Ramos (cell line): ENCODE measurements around the gene SMIM10L1.

Experiments used
- in situ Hi-C: fragments of 300-500 bp; cut with MboI; formaldehyde crosslinking; loops from one replicate; pipeline ENCODE4 v1.14.3; 2022; ENCODE audit warnings: low sequenced_read_pairs; ENCODE audit not compliant: unreplicated experiment

The SMIM10L1 gene

GRCh38 chr12:11171145-11171968 lies at the start of gene SMIM10L1:
Gene SMIM10L1 (plus strand): TSS chr12:11171194. CDS start chr12:11171357, 163 bp downstream.
- in situ Hi-C loops, result no loop called here

GRCh38 chr12:11130382-11130781 lies 40.6 kb upstream of the SMIM10L1 start:
- in situ Hi-C loops, result no loop called here

GRCh38 chr12:11130999-11131398 lies 40.0 kb upstream of the SMIM10L1 start:
- in situ Hi-C loops, result no loop called here

GRCh38 chr12:11133162-11133561 lies 37.8 kb upstream of the SMIM10L1 start:
- in situ Hi-C loops, result no loop called here

- in situ Hi-C loops, result no loop called here
These were observed 37.2 kb upstream of the SMIM10L1 start for GRCh38 chr12:11133816-11134215.

- in situ Hi-C loops, result no loop called here
These were observed 36.7 kb upstream of the SMIM10L1 start, which contains the start of gene TAS2R30 for GRCh38 chr12:11134305-11134704. Gene TAS2R30 (minus strand): TSS chr12:11134644. CDS start chr12:11134244, 400 bp downstream.

- in situ Hi-C loops, result no loop called here
These were observed 34.9 kb upstream of the SMIM10L1 start for GRCh38 chr12:11136075-11136474.

- in situ Hi-C loops, result no loop called here
These were observed 27.6 kb upstream of the SMIM10L1 start for GRCh38 chr12:11143352-11143751.

- in situ Hi-C loops, result no loop called here
These were observed 26.7 kb upstream of the SMIM10L1 start for GRCh38 chr12:11144297-11144696.

- in situ Hi-C loops, result no loop called here
These were observed 23.6 kb upstream of the SMIM10L1 start for GRCh38 chr12:11147420-11147819.

- in situ Hi-C loops, result no loop called here
These were observed 20.2 kb upstream of the SMIM10L1 start for GRCh38 chr12:11150832-11151231.

- in situ Hi-C loops, result no loop called here
These were observed 18.3 kb upstream of the SMIM10L1 start for GRCh38 chr12:11152725-11153124.

- in situ Hi-C loops, result no loop called here
These were observed 16.5 kb upstream of the SMIM10L1 start for GRCh38 chr12:11154400-11154925.

GRCh38 chr12:11158885-11159444 lies 12.0 kb upstream of the SMIM10L1 start:
- in situ Hi-C loops, result no loop called here

- in situ Hi-C loops, result no loop called here
These were observed 8.5 kb upstream of the SMIM10L1 start for GRCh38 chr12:11162502-11162901.

GRCh38 chr12:11164384-11164783 lies 6.6 kb upstream of the SMIM10L1 start:
- in situ Hi-C loops, result no loop called here

- in situ Hi-C loops, result no loop called here
These were observed 4.7 kb upstream of the SMIM10L1 start for GRCh38 chr12:11166300-11166699.

GRCh38 chr12:11170810-11171144 lies 217 bp upstream of the SMIM10L1 start:
- in situ Hi-C loops, result no loop called here

GRCh38 chr12:11171969-11172675 lies 1.1 kb downstream of the SMIM10L1 start:
- in situ Hi-C loops, result no loop called here

GRCh38 chr12:11174022-11174421 lies 3.0 kb downstream of the SMIM10L1 start:
- in situ Hi-C loops, result no loop called here

GRCh38 chr12:11178250-11178649 lies 7.3 kb downstream of the SMIM10L1 start:
- in situ Hi-C loops, result loop anchor here (25.0 kb wide), 1 partner anchor 416 kb away; no protein-coding TSS in a partner anchor
